ENCODE results near the gene SYT4. TPM values are rescaled to one million over a fixed set of nuclear protein-coding genes. Genes with fewer than 3 reads are reported as not detected.

The SYT4 gene
- total RNA-seq (2022; extraction: Qiagen RNA extraction): not detected in 5 replicates

GRCh38 chr18:43277164-43277600 lies at the start of gene SYT4:
Gene SYT4 (minus strand): TSS chr18:43277490. CDS start chr18:43277281, 209 bp downstream.

Other genes starting within 250 kb of the SYT4 start
- gene RIT2, start 161.8 kb downstream of the SYT4 start, total RNA-seq (2022; extraction: Qiagen RNA extraction): not detected in 5 replicates

Data from A549 treated with Mapracorat at 1 μM for 4 hours (cell line).